Myometrial cell (primary cell): Measurements from ENCODE around the gene ABCC12. TPM values are rescaled to one million over a fixed set of nuclear protein-coding genes. Genes with fewer than 3 reads are reported as not detected.

Source experiments
- total RNA-seq: library from RNA; depleted of rRNA; stranded (reverse); fragments of >200 nt; gene quantifications from 2 replicates; pipeline ENCODE4 v1.2.3, GENCODE V29; 2015

ABCC12 gene
- total RNA-seq = not detected in 2 replicates

DNA sequence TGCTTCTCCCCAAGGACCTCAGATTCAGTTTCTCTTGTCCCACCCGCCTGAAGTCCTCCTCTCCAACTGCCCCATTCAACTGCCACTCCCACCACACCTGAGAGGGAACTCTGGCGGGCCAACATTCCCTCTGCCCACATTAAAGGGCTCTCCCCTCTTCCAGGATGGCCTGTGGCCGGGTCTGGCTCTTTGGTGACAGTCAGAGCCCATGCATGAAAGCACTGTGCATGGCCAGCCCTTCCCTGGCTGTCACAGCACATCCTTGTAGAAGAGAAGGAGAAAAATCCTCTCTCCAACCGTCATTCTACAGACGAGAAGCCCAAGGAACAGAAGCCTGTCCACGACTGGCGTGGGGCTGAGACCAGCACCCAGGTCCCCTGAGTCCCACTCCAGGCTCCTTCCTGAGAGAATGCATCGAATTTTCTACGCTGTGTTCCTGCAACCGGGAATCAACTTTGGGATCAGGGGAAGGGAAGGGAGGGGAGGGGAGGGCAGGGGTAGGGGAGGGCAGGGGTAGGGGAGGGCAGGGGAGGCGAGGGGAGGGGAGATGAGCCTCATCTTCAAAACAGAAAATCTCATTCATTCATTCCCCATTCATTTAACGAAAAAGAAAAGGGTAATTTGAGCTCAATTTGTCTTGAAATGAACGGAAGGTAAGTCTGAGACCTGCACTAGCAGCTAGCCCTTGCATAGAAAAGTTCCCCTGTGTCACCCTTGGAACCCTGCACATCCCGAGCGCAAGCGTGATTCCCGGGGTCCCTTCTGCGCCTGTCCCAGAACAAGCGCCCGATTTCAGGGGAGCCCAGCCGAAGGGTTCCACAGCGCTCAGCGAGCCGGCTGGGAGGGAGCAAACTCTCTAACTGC lies at the start of gene ABCC12:
Gene ABCC12 (minus strand): TSS at position 68 of the 864 bp plus-strand sequence. CDS start 9,569 bp downstream, outside the sequence.

Other genes with a start within 250 kb of the ABCC12 start
- gene LONP2, start 88.3 kb upstream of the ABCC12 start, total RNA-seq = 38.6 and 54.9 TPM in 2 replicates
- gene ABCC11, start 91.5 kb upstream of the ABCC12 start, total RNA-seq = 0.29 TPM in 1 of 2 replicates, not detected in the other
- 16.3 and 19.6 TPM in 2 replicates for gene SIAH1, start 229.4 kb upstream of the ABCC12 start, total RNA-seq